ENCODE results near the gene ADIRF.

Gene ADIRF

GRCh38 chr10:86963341-86963919, 4.9 kb upstream of the ADIRF start:
- DNase-seq (ENCODE audit: low spot score in 2 of 2) (no peak), ATAC-seq (no peak)
- H3K4me3 Mint-ChIP-seq, result no peak overlapping the region
- H3K4me1 Mint-ChIP-seq, result peaks cover 31% of the 10 kb centered on the region
- no peak overlapping the region for H3K27ac Mint-ChIP-seq
- H3K36me3 Mint-ChIP-seq, result no peaks in the 10 kb centered on the region
- H3K9me3 Mint-ChIP-seq, result no peaks in the 10 kb centered on the region

GRCh38 chr10:86964061-86964846, 4.0 kb upstream of the ADIRF start:
- Mint-ChIP-seq H3K4me3 (no peak overlapping the region), H3K9me3 (no peaks in the 10 kb centered on the region), H3K27ac (no peak overlapping the region), H3K4me1 (peaks cover 31% of the 10 kb centered on the region), H3K36me3 (no peaks in the 10 kb centered on the region)
- DNase-seq (ENCODE audit: low spot score in 2 of 2) (no peak), ATAC-seq (no peak)

- Mint-ChIP-seq H3K9me3 (no peaks in the 10 kb centered on the region), H3K27ac (no peak overlapping the region), H3K4me3 (no peak overlapping the region), H3K36me3 (no peaks in the 10 kb centered on the region), H3K4me1 (peaks cover 31% of the 10 kb centered on the region)
- no peak for DNase-seq (ENCODE audit: low spot score in 2 of 2)
- no peak for ATAC-seq
These were observed 3.5 kb upstream of the ADIRF start for GRCh38 chr10:86964847-86965190.

GRCh38 chr10:86965986-86966654, 2.2 kb upstream of the ADIRF start:
- ATAC-seq (peak; percentile 19), DNase-seq (ENCODE audit: low spot score in 2 of 2) (no peak)
- Mint-ChIP-seq H3K9me3 (no peaks in the 10 kb centered on the region), H3K36me3 (no peaks in the 10 kb centered on the region), H3K4me1 (peaks cover 31% of the 10 kb centered on the region), H3K4me3 (peak overlapping the region; percentile 48), H3K27ac (peak overlapping the region; percentile 64)

GRCh38 chr10:86967481-86967941, 771 bp upstream of the ADIRF start:
- Mint-ChIP-seq H3K4me3 (no peak overlapping the region), H3K9me3 (no peaks in the 10 kb centered on the region), H3K36me3 (peaks cover 6% of the 10 kb centered on the region), H3K27ac (no peak overlapping the region), H3K4me1 (peaks cover 41% of the 10 kb centered on the region)
- DNase-seq (ENCODE audit: low spot score in 2 of 2) (peak in 1 of 2 donors; percentile 49), ATAC-seq (no peak)

- ATAC-seq, result no peak
- Mint-ChIP-seq H3K4me1 (peaks cover 45% of the 10 kb centered on the region), H3K27ac (no peak overlapping the region), H3K4me3 (peak overlapping the region; percentile 18), H3K9me3 (no peaks in the 10 kb centered on the region), H3K36me3 (peaks cover 6% of the 10 kb centered on the region)
- peak in 1 of 2 donors; percentile 47 for DNase-seq (ENCODE audit: low spot score in 2 of 2)
These were observed 693 bp downstream of the ADIRF start for GRCh38 chr10:86968994-86969355.

- no peak overlapping the region for H3K27ac Mint-ChIP-seq
- peaks cover 6% of the 10 kb centered on the region for H3K36me3 Mint-ChIP-seq
- H3K4me1 Mint-ChIP-seq, result peaks cover 45% of the 10 kb centered on the region
- DNase-seq (ENCODE audit: low spot score in 2 of 2) (peak in 1 of 2 donors; percentile 47), ATAC-seq (no peak)
- H3K9me3 Mint-ChIP-seq, result no peaks in the 10 kb centered on the region
- no peak overlapping the region for H3K4me3 Mint-ChIP-seq
These were observed 1.2 kb downstream of the ADIRF start for GRCh38 chr10:86969421-86970041.

- ATAC-seq (no peak), DNase-seq (ENCODE audit: low spot score in 2 of 2) (peak in 1 of 2 donors; percentile 51)
- H3K27ac Mint-ChIP-seq, result peak overlapping the region; percentile 89
- peaks cover 45% of the 10 kb centered on the region for H3K4me1 Mint-ChIP-seq
- peaks cover 6% of the 10 kb centered on the region for H3K36me3 Mint-ChIP-seq
- H3K9me3 Mint-ChIP-seq, result no peaks in the 10 kb centered on the region
- peak overlapping the region; percentile 78 for H3K4me3 Mint-ChIP-seq
These were observed 2.1 kb downstream of the ADIRF start for GRCh38 chr10:86970162-86970981.

- Mint-ChIP-seq H3K36me3 (peaks cover 6% of the 10 kb centered on the region), H3K4me3 (peak overlapping the region; percentile 78), H3K9me3 (no peaks in the 10 kb centered on the region), H3K27ac (peak overlapping the region; percentile 89), H3K4me1 (peaks cover 39% of the 10 kb centered on the region)
- ATAC-seq (no peak), DNase-seq (ENCODE audit: low spot score in 2 of 2) (no peak)
These were observed 2.6 kb downstream of the ADIRF start for GRCh38 chr10:86970982-86971231.

- Mint-ChIP-seq H3K36me3 (peaks cover 6% of the 10 kb centered on the region), H3K4me1 (peaks cover 34% of the 10 kb centered on the region), H3K27ac (peak overlapping the region; percentile 89), H3K9me3 (no peaks in the 10 kb centered on the region), H3K4me3 (peak overlapping the region; percentile 78)
- ATAC-seq, result peak; percentile 91
- DNase-seq (ENCODE audit: low spot score in 2 of 2), result peak; percentile 82 to 85
These were observed 3.1 kb downstream of the ADIRF start for GRCh38 chr10:86971232-86971991.

- DNase-seq (ENCODE audit: low spot score in 2 of 2) (peak in 1 of 2 donors; percentile 46), ATAC-seq (no peak)
- H3K9me3 Mint-ChIP-seq, result no peaks in the 10 kb centered on the region
- H3K27ac Mint-ChIP-seq, result peak overlapping the region; percentile 35
- H3K4me1 Mint-ChIP-seq, result peaks cover 20% of the 10 kb centered on the region
- H3K36me3 Mint-ChIP-seq, result peaks cover 6% of the 10 kb centered on the region
- peak overlapping the region; percentile 20 for H3K4me3 Mint-ChIP-seq
These were observed 4.5 kb downstream of the ADIRF start for GRCh38 chr10:86972613-86973380.

GRCh38 chr10:86974484-86974883, 6.2 kb downstream of the ADIRF start:
- Mint-ChIP-seq H3K27ac (no peak overlapping the region), H3K4me1 (peaks cover 20% of the 10 kb centered on the region), H3K9me3 (no peaks in the 10 kb centered on the region), H3K36me3 (peaks cover 6% of the 10 kb centered on the region), H3K4me3 (no peak overlapping the region)
- DNase-seq (ENCODE audit: low spot score in 2 of 2), result peak in 1 of 2 donors; percentile 39
- ATAC-seq, result no peak

GRCh38 chr10:86976362-86977056, 8.2 kb downstream of the ADIRF start:
- Mint-ChIP-seq H3K4me3 (no peak overlapping the region), H3K4me1 (peaks cover 12% of the 10 kb centered on the region), H3K36me3 (peaks cover 6% of the 10 kb centered on the region), H3K9me3 (no peaks in the 10 kb centered on the region), H3K27ac (no peak overlapping the region)
- DNase-seq (ENCODE audit: low spot score in 2 of 2), result peak in 1 of 2 donors; percentile 20
- ATAC-seq, result no peak
